Type B pancreatic cell (in vitro differentiated cells): Measurements from ENCODE around the gene UGT1A5. TPM values are rescaled to one million over a fixed set of nuclear protein-coding genes. Genes with fewer than 3 reads are reported as not detected.
"Not testable (repeated sequence)": the region's sequence is repeated elsewhere in the genome, so short reads cannot be mapped to it uniquely, and the experiment has no call there.

Experiments
- DNase-seq: peaks from one replicate; pipeline ENCODE4 v3.0.0; 2021; ENCODE audit warnings: mixed read lengths; ENCODE audit not compliant: unreplicated experiment; ENCODE audit errors: extremely low spot score
- H3K27ac Mint-ChIP-seq: 2 replicates; pipeline ENCODE4 v1.8.0; 2021; ENCODE audit warnings: mild to moderate bottlenecking, mixed read lengths
- H3K27me3 Mint-ChIP-seq: 2 replicates; pipeline ENCODE4 v1.8.0; 2021; ENCODE audit warnings: mixed read lengths
- H3K36me3 Mint-ChIP-seq: 2 replicates; pipeline ENCODE4 v1.8.0; 2021; ENCODE audit warnings: mixed read lengths
- H3K4me1 Mint-ChIP-seq: one replicate; pipeline ENCODE4 v1.8.0; 2021; ENCODE audit warnings: mixed read lengths; ENCODE audit not compliant: unreplicated experiment
- H3K4me3 Mint-ChIP-seq: 2 replicates; pipeline ENCODE4 v1.8.0; 2021; ENCODE audit warnings: mild to moderate bottlenecking, mixed read lengths
- H3K9me3 Mint-ChIP-seq: 2 replicates; pipeline ENCODE4 v1.8.0; 2021; ENCODE audit warnings: mixed read lengths
- total RNA-seq: library from RNA; stranded (reverse); gene quantifications from 2 replicates; pipeline ENCODE4 v1.2.1, GENCODE V29; 2021; ENCODE audit warnings: low replicate concordance
- TF ChIP-seq, protein P1 (sequence below): fragments of 200-600 bp; sonication (generic); conservative IDR thresholded peaks from 2 replicates; pipeline ENCODE4 v1.5.0; 2021; ENCODE audit warnings: antibody characterized with exemption, mild to moderate bottlenecking

UGT1A5 gene
- total RNA-seq, 1 donor from 2014 or later: not detected

DNA sequence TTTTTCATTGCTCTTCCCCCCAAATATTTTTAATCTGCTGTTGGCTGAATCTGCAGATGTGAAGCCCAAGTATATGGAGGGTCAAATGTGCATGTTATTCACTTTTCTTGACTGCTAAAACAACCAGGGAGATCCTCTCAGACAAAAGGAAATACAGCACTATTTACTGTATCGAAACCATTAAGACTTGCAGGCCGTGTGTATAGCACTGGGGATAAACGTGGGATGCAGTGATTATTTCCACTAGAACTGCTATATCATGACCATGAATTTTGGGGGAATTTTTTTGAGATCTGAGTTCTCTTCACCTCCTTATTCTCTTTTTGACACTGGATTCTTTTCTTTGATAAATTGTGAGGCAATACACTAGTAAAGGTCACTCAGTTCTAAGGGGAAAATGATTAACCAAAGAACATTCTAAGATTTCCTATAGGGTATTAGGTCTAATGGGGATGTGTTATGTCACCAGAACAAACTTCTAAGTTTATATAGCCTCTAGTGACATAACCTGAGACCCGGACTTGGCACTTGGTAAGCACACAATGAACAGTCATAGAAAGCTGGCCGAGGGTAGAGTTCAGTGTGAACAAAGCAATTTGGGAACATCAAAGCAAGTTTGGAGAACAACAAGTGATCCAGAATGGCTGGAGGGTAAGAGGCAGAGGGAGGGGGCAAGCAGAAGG lies 32.5 kb downstream of the UGT1A5 start:
- TF ChIP-seq, protein P1, sequence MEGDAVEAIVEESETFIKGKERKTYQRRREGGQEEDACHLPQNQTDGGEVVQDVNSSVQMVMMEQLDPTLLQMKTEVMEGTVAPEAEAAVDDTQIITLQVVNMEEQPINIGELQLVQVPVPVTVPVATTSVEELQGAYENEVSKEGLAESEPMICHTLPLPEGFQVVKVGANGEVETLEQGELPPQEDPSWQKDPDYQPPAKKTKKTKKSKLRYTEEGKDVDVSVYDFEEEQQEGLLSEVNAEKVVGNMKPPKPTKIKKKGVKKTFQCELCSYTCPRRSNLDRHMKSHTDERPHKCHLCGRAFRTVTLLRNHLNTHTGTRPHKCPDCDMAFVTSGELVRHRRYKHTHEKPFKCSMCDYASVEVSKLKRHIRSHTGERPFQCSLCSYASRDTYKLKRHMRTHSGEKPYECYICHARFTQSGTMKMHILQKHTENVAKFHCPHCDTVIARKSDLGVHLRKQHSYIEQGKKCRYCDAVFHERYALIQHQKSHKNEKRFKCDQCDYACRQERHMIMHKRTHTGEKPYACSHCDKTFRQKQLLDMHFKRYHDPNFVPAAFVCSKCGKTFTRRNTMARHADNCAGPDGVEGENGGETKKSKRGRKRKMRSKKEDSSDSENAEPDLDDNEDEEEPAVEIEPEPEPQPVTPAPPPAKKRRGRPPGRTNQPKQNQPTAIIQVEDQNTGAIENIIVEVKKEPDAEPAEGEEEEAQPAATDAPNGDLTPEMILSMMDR: no peak
- Mint-ChIP-seq H3K27me3 (peaks cover 24% of the 10 kb centered on the region), H3K27ac (no peak overlapping the region), H3K36me3 (no peaks in the 10 kb centered on the region), H3K4me1 (no peaks in the 10 kb centered on the region), H3K9me3 (no peaks in the 10 kb centered on the region), H3K4me3 (no peak overlapping the region)
- no peak for DNase-seq

DNA sequence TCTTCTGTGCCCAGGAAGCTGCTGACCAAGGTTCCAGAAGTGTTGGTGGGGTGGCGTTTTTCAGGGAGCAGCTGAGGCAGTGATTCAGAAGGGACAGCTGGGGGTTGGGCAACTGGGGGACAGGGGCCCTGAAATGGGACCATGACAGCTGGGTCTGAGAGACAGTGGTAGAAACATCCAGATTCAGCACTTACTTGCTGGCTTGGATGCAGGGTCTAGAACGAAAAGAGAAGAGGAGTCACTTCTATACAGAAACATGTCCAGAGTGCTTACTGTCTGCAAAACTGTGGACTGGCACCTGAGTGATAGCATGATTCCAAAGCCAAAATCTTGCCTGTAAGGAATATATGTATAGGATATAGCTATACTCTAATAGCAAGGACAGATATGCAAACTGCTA lies 33.1 kb downstream of the UGT1A5 start:
- peaks cover 20% of the 10 kb centered on the region for H3K27me3 Mint-ChIP-seq

DNA sequence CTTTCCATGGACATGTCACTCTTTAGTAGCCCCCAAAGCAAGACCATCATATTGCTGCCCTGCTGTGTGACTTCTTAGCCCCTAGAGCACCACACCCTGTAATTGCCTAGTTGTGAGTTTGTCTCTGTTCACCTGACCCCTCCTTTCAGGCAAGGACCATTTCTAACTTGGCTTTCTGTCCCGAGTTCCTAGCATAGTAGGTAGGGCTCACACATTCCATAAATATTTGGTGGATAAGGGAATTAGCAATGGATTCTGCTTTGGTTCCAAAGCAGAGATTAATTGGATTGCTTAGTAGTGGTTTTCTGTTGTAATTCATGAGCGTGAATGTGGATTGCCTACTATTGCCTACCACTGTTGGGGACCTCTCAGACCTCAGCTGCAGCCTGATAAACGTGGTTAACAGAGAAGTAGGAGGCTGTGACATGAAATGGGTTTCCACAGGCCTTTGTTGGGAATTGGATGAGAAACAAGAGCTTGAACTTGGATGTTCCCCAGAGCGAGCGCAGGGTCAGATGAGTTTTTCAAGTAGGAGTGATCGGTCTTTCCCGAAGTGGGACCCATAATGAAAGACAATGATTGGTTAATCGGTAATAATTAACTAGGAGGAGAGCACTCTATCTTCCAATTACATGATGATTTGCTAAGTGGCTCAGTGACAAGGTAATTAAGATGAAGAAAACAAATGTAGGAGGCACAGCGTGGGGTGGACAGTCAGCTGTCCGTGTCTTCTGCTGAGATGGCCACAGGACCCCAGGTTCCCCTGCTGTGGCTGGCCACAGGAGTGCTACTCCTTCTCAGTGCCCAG lies 34.0 kb downstream of the UGT1A5 start:
- Mint-ChIP-seq H3K36me3 (no peaks in the 10 kb centered on the region), H3K4me3 (no peak overlapping the region), H3K9me3 (no peaks in the 10 kb centered on the region), H3K4me1 (no peaks in the 10 kb centered on the region), H3K27ac (no peak overlapping the region), H3K27me3 (peaks cover 14% of the 10 kb centered on the region)
- TF ChIP-seq, protein P1: no peak
- no peak for DNase-seq

More for the DNA sequence above, 33.1 kb downstream of the UGT1A5 start:
- H3K4me3 Mint-ChIP-seq, H3K36me3 Mint-ChIP-seq, H3K9me3 Mint-ChIP-seq, DNase-seq, H3K27ac Mint-ChIP-seq, H3K4me1 Mint-ChIP-seq: not testable (repeated sequence)

DNA sequence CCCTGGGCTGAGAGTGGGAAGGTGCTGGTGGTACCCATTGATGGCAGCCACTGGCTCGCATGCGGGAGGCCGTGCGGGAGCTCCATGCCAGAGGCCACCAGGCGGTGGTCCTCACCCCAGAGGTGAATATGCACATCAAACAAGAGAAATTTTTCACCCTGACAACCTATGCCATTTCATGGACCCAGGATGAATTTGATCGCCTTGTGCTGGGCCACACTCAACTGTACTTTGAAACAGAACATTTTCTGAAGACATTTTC lies 34.5 kb downstream of the UGT1A5 start:
- peaks cover 14% of the 10 kb centered on the region for H3K27me3 Mint-ChIP-seq
- no peaks in the 10 kb centered on the region for H3K4me1 Mint-ChIP-seq
- H3K9me3 Mint-ChIP-seq: no peaks in the 10 kb centered on the region
- H3K27ac Mint-ChIP-seq: no peak overlapping the region
- no peak for DNase-seq
- TF ChIP-seq, protein P1: no peak
- H3K36me3 Mint-ChIP-seq: no peaks in the 10 kb centered on the region
- no peak overlapping the region for H3K4me3 Mint-ChIP-seq

DNA sequence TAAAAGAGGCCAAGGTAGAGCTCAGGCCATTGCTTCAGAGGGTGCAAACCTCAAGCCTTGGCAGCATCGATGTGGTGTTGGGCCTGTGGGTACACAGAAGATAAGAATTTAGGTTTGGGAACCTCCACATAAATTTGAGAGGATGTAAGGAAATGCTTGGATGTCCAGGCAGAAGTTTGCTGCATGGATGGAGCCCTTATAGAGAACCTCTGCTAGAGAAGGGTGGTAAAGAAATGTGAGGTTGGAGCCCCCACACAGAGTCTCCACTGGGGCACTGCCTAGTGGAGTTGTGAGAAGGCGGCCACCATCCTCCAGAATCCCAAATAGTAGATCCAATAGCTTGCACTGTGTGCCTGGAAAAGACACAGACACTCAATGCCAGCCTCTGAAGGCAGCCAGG lies 38.0 kb downstream of the UGT1A5 start:
- not testable (repeated sequence) for H3K4me1 Mint-ChIP-seq, H3K36me3 Mint-ChIP-seq, H3K27ac Mint-ChIP-seq, DNase-seq, H3K9me3 Mint-ChIP-seq, H3K4me3 Mint-ChIP-seq
- H3K27me3 Mint-ChIP-seq: peaks cover 11% of the 10 kb centered on the region

DNA sequence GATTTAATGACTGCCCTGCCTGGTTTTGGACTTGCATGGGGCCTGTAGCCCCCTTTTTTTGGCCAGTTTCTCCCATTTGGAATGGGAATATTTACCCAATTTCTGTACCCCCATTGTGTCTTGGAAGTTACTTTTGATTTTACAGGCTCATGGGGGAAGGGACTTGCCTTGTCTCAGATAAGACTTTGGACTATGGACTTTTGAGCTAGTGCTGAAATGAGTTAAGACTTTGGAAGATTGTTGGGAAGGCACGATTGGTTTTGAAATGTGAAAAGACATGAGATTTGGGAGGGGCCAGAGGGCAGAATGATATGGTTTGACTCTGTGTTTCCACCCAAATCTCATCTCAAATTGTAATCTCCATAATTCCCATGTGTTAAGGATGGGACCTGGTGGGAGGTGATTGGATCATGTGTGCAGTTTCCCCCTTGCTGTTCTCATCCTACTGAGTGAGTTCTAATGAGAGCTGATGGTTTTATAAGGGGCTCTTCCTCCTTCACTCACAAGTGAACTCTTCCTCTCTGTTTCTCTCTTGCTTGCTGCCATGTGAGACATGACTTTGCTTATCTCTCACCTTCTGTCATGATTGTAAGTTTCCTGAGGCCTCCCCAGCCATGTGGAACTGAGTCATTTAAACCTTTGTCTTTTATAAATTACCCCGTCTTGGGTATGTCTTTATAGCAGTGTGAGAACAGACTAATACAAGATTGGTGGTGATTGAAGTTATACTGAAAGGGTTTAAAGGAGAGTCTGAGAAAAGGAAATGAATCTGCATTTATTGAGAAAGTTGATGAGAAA lies 38.7 kb downstream of the UGT1A5 start:
- not testable (repeated sequence) for H3K9me3 Mint-ChIP-seq, H3K36me3 Mint-ChIP-seq, H3K27me3 Mint-ChIP-seq, H3K4me3 Mint-ChIP-seq, H3K27ac Mint-ChIP-seq, H3K4me1 Mint-ChIP-seq, DNase-seq
